AG08396 (cell line): ENCODE measurements around the gene ARSA.
A peak's percentile ranks its signal among the peaks of the same experiment; 100 is the strongest.
"Not testable (repeated sequence)": the region's sequence is repeated elsewhere in the genome, so short reads cannot be mapped to it uniquely, and the experiment has no call there.

Experiments
- DNase-seq: peaks from one replicate; pipeline ENCODE4 v3.0.0; 2012; ENCODE audit warnings: low spot score, mixed read lengths

Gene ARSA

DNA sequence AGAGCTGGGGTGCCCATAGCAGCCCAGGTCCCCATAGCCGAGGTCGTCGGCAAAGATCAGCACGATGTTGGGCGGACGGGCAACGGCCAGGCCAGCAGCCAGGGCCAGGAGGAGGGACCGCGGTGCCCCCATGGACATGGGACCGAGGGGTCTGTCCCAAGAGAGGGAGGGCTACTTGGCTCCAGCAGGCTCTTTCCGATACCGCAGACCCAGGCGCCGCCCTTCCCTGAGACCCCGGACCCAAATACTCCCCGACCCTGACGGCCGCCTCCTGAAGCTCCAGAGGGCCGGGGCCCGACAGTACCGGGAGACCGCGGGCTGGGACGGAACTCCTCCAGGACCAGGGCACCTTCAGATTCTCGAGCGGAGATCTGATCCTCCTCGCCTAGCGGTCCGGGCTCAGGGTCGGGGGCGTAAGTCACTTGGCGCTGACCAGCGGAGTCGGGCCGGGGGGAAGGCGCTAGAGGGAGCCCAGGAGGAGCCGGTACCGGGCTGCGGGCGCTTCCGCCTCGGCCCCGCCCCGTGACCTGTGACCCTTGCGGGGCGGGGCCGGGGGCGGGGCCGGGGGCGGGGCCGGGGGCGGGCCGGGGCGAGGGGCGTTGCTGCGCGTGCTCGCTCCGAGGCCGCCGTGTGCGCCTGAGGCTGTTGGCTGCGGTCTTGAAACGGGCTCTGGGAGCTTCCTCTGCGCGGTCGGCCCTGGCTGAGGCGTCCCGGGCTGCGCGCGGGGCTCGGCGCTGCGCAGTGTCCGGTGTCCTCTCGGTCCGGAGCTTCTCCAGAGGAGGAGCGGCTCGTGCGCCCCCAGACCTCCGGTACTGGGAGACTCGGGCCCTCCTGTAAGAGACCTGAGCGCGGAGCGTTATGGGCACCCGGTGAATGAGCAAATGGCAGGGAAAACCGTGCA, at the start of gene ARSA:
Gene ARSA, minus strand, starts transcription at position 511 of the 901 bp plus-strand sequence. Its CDS starts 373 bp downstream, at position 138.
- peak; percentile 94 for DNase-seq

GRCh38 chr22:50676661-50677492, 48.9 kb upstream of the ARSA start:
- peak; percentile 11 for DNase-seq

DNA sequence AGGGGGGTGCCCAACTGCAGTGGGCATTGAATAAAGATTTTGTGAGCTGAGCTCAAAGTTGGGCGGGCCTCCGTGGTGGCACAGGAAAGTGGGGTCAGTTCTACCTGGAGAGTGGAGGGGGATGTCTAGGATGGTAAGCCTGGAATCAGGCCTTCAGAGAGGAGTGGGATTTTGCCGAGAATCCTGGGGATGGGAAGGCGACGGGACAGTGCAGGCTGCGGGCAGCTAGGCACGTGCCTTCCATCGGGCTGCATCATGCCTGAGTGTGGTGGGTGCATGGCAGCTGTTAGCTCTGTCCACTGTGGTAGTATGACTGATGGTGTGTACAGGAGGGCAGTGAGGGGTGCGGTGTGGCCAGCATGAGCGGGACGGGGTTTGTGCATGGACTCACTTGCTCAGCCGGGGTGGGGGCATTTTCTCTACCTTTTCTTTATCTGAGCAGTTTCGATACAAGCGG, 48.3 kb upstream of the ARSA start:
- DNase-seq, result no peak

DNA sequence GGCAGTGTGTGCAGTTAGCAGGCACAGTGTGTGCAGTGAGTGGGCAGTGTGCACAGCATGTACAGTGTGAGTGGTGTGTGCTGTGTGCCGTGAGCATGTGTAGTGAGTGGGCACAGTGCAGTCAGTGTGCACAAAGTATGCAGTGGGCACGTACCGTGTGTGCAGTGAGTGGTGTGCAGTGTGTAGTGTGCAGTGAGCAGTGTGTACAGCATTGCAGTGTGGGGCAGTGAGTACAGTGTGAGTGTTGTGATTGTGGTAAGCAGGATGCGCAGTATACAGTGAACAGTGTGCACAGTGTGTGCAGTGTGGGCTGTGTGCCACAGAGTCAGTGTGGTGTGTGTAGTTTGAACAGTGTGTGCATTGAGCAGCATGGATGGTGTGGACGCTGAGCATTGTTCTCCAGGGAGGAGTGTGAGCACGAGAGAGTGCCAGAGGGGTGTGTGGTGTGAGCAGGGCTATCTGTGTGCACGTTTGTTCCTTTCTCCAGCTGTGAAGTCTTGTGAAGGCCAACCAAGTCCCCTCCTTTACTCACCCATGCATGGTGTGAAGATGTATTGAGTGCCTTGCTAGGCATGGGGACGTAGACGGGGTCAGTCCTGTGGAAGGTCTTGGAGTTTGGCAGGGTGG, 47.7 kb upstream of the ARSA start:
- peak; percentile 12 for DNase-seq

GRCh38 chr22:50674606-50675552, 46.9 kb upstream of the ARSA start:
- DNase-seq, result peak; percentile 36

DNA sequence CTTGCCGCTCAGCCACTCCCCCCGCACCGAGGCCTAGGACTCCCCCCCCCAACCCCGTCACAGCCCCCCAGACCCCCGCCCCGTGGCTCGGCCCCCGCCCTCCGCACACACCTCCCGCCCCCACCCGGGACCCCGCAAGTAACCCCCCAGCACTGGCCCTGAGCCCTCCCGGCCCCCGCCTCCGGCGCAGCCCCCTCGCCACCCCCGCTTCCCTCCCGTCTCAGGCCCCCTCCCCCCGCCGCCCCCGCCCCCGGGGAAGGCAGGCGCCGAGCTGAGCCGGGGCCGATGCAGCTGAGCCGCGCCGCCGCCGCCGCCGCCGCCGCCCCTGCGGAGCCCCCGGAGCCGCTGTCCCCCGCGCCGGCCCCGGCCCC, 46.2 kb upstream of the ARSA start:
- peak; percentile 14 for DNase-seq

GRCh38 chr22:50673231-50674129, 45.5 kb upstream of the ARSA start:
- DNase-seq, result peak; percentile 15

- DNase-seq, result peak; percentile 13
These were observed 44.7 kb upstream of the ARSA start, which contains the start of gene SHANK3 for GRCh38 chr22:50672471-50673230. SHANK3 (plus strand) TSS chr22:50672823.

- no peak for DNase-seq
These were observed 44.1 kb upstream of the ARSA start for GRCh38 chr22:50672041-50672440.

GRCh38 chr22:50671641-50672040, 43.7 kb upstream of the ARSA start:
- no peak for DNase-seq

- no peak for DNase-seq
These were observed 43.1 kb upstream of the ARSA start for GRCh38 chr22:50670914-50671538.

DNA sequence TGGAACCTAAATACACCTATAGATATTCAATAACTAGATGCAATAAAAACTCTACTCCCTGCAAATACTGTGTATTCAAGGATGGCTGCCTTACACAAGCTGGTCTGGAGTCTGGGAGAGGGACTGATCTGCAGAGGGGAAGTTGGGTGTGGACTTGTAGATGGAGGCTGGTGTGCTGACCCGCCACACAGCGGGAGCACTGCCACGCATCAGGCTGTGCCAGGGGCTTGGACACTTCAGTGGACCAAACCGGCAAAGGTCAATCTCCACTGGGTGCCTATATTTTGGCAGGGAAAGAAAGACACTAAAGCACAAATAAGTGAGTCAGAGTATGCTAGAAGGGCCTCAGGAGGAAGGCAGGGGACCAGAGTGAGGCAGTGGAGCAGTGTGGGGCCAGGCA, 42.6 kb upstream of the ARSA start:
- DNase-seq, result no peak

DNA sequence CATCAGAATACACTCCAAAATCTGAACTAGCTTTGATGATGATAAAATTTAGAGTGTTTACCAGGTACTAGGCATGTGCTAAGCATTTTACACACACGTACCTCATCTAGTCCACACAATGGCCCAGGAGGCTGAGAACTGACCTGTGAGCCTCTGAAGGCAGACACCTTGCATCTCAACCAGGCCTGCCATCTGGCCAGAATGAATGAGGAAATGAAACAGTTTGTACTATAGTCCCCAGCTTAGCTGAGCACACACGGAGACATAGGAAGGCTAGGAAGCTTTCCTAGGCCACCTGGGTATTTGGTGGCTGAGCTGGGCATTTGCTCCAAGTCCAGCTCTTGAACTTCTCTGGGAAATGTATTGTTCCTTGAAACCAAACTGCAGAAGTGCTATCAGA, 37.8 kb upstream of the ARSA start:
- no peak for DNase-seq

- no peak for DNase-seq
These were observed 37.3 kb upstream of the ARSA start for GRCh38 chr22:50665212-50665611.

DNA sequence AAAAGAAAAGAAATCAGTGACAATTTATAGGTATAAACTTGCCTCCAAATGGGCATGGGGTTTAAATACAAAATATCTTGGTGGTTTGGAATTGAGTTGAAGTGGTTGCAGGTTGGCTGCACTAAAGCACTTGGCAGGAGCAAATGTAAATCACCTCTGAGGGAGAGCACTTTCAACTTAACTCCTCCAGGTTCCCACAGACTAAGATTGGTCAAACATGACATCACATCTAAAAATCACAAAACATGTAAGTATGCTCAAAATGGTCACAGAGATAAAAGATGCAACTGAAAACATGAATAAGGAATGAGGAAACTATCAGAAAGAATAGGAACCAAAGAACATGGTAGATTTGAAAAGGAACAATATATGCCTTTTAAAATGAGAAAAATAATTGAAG, 32.4 kb upstream of the ARSA start:
- DNase-seq, result no peak

GRCh38 chr22:50659711-50660110, 31.8 kb upstream of the ARSA start:
- not testable (repeated sequence) for DNase-seq

DNA sequence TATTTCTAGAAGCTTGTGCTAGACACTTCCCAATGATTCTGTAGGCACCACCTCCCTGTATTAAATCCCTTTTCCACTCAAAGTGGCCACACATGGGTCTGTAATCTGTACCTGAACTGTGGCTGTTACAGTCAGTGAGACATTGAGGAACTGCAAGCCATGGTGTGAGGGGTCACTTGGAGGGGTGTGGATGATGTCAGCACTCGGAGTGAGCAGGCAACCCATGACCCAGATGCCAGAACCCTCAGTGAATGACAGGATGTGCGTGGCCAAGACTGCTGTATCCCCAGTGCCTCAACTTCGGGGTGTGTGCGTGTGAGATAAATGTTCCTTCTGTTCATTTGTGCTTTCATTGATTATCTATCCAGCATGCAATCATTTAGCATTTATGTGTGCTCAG, 30.0 kb upstream of the ARSA start:
- DNase-seq, result no peak

- no peak for DNase-seq
These were observed 28.4 kb upstream of the ARSA start for GRCh38 chr22:50656122-50657070.
